GM21381 (cell line): ENCODE results near the gene ACP2.

Source experiments
- ATAC-seq: cut with Tn5 transposase; IDR thresholded peaks from one replicate; pipeline ENCODE4 v1.9.1; 2021; ENCODE audit warnings: mild to moderate bottlenecking, moderate library complexity; ENCODE audit not compliant: unreplicated experiment

Gene ACP2

DNA sequence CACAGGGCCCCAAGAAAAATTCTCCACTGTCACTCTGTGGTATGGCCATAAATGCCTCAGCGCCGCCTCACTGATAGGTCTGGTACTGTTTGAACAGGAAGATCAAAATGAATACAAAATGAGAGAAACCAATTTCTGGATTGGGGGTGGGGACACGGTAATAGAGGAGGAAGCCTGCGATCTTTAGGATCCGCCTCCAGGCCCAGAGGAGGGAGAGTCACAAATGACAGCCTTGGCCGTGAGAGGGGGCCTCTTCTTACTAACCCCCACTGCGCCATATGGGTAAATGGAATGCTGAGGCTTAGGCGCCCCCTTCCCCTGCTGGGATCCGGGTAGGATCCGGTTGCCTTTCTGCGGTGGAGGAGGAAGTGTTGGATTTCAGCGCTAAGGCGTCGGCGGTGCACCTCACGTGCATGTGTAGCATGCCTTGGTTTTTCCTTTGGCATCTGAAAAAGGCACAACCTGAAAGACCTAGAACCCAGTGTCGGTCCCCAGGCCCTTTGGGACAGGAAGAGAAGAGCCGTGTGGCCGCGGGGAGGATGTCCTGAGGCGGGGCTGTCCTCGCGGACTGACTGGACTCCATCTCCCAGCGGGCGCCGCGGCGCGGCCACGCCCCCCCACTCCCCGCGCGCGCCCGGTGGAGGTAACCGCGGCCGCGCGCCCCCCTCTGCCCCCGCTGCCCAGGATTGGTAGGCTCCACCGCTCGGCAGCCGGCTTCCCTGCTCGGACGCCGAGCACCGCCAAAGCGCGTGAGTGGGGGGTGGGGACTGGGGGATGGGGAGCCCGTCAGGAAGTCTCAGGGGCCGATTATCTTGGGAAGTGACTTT, 20.6 kb upstream of the ACP2 start:
- peak; percentile 43 for ATAC-seq

DNA sequence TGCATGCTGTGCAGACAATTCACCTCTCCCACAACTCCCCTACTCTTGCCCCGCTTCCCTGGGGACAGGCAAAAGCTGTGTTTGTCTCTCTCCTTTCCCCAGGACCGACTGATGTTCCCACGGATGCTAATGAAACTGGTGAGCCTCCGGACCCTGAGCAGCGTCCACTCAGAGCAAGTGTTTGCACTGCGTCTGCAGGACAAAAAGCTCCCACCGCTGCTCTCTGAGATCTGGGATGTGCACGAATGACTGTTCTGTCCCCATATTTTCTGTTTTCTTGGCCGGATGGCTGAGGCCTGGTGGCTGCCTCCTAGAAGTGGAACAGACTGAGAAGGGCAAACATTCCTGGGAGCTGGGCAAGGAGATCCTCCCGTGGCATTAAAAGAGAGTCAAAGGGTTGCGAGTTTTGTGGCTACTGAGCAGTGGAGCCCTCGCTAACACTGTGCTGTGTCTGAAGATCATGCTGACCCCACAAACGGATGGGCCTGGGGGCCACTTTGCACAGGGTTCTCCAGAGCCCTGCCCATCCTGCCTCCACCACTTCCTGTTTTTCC, 19.9 kb upstream of the ACP2 start:
- no peak for ATAC-seq

- no peak for ATAC-seq
These were observed 19.3 kb upstream of the ACP2 start for GRCh38 chr11:47267876-47268275.

GRCh38 chr11:47264521-47264920, 15.9 kb upstream of the ACP2 start:
- no peak for ATAC-seq

DNA sequence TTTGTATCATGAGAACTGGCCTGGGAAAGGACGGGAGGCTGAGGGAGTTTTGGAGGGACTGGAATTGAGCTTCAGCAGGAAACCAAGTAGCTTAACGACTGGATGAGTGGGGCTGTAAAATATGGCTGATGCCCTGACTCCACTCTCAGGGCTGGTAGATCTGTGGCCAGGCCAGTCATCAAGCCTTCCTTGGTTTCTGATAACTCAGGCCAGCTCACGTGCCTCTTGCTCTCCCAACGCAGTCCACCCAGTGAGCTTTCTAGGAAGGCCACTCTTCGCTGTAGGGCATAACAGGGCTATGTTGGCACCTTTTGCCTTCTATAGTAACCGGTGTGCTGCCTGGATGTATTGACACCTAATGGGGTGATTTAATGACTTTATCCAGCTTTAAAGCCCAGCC, 15.5 kb upstream of the ACP2 start:
- ATAC-seq = no peak

DNA sequence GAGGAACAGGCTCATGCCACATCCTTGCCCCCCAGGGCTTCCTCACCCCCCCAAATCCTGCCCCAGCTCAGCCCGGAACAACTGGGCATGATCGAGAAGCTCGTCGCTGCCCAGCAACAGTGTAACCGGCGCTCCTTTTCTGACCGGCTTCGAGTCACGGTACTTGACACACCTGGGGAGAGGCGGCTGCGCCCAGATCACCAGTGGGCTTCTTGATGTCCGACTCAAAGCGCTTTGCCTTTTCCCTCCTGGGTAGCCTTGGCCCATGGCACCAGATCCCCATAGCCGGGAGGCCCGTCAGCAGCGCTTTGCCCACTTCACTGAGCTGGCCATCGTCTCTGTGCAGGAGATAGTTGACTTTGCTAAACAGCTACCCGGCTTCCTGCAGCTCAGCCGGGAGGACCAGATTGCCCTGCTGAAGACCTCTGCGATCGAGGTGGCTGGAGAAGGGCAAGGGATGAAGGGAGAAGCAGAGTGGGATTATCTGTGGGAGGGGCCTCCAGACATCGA, 12.7 kb upstream of the ACP2 start:
- ATAC-seq = no peak

DNA sequence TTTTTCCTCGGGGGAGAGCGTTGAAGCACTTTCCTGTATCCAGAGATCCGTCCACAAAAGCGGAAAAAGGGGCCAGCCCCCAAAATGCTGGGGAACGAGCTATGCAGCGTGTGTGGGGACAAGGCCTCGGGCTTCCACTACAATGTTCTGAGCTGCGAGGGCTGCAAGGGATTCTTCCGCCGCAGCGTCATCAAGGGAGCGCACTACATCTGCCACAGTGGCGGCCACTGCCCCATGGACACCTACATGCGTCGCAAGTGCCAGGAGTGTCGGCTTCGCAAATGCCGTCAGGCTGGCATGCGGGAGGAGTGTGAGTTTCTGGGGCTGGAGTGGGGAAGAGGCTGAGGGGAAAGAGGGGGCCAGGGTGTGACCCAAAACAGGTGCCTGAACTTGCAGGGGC, 11.8 kb upstream of the ACP2 start:
- ATAC-seq = no peak

GRCh38 chr11:47259232-47259977, 10.8 kb upstream of the ACP2 start:
- no peak for ATAC-seq

GRCh38 chr11:47258317-47258902, 9.8 kb upstream of the ACP2 start:
- no peak for ATAC-seq

DNA sequence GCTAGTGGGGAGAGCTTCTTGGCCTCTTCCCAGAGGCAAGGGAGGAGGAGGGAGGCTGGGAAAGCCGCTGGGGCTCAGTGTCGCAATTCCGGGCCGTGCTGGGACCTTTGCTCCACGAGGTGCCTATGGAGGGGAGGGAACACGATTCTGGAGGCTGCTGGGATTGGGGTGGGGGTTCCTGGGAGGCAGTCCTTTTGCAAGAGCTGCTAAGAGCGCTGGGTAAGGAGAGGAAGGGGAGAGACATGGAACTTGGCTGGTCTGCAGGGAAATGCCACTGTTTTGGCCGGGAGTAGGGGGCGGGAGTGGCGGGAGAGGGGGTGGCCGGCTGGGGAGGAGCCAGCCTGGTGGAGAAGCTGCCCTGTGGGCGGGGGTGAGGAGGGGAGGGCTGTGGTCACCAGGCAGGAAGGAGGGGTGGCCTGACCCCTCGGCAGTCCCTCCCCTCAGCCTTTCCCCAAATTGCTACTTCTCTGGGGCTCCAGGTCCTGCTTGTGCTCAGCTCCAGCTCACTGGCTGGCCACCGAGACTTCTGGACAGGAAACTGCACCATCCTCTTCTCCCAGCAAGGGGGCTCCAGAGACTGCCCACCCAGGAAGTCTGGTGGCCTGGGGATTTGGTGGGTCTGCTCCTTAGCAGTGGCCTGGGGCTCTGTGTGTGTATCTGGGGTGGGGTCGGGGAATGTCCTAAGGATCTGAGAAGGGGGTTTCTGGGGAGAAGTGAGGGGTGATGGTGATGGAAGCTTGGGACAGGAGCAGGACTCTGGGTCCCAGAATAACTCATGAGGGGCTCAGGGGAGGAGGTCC, 9.1 kb upstream of the ACP2 start, which contains the start of gene NR1H3:
Gene NR1H3, plus strand, starts transcription at position 480 of the 800 bp plus-strand sequence. CDS start 1,221 bp downstream, outside the sequence.
- ATAC-seq = no peak

DNA sequence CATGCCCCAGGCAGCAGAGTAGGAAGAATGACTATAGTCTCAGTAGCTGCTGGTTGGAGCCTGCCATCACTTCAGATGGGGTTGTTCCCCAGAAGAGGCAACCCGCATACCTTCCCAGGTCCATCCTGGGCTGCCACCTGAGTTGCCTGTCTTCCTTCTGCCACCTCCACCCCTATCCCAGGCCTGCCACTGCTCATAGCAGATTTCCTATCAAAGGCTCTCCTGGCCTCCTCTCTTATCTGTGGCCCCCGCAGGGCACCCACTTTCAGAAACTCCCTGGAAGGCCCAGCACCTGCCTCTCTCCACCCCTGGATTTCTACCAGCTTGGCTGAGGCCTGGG, 8.5 kb upstream of the ACP2 start:
- ATAC-seq = no peak

- ATAC-seq = no peak
These were observed 7.8 kb upstream of the ACP2 start for GRCh38 chr11:47256374-47256773.

DNA sequence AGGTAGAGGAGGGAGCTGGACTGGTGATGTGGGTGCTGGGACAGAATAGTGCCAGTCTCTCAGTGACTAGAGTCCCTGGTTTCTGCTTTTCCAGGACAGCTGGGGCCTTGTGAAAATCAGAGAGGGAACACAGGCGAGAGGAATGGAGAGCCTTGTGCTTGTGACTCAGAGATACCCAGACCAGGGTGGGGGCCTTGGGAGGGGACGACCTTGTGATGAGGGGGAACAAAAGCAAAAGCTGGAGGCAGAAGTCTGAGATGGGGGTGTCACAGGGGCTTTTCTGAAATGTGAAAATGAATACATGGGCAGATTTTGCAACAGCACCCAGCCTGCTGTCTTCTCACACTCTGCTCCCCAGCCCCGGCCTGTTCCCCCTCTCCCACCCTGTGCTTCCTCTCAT, 5.8 kb upstream of the ACP2 start:
- ATAC-seq = no peak

- no peak for ATAC-seq
These were observed 5.0 kb upstream of the ACP2 start for GRCh38 chr11:47253660-47254059.

DNA sequence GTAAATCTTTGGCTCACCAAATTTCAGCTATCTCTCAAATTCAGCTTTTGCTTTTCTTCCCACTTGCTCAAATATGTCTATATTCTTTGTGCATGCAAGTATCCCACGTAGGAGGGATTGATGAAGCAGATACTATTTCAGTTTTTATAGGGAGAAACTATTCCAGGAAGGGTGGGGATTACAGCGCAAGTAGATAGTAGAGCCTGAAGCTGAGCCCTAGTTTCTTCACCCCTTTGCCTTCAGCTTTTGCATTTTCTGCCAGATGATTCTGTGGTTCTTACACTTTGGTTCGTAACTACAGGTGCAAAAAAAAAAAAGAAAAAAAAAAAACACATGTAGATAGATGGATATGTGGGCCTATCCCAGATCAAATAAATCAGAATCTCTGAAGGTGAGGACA, 3.1 kb upstream of the ACP2 start:
- ATAC-seq = no peak

GRCh38 chr11:47249378-47249715, 733 bp upstream of the ACP2 start:
- no peak for ATAC-seq

- ATAC-seq = peak; percentile 33
These were observed 330 bp downstream of the ACP2 start for GRCh38 chr11:47248304-47248663.

DNA sequence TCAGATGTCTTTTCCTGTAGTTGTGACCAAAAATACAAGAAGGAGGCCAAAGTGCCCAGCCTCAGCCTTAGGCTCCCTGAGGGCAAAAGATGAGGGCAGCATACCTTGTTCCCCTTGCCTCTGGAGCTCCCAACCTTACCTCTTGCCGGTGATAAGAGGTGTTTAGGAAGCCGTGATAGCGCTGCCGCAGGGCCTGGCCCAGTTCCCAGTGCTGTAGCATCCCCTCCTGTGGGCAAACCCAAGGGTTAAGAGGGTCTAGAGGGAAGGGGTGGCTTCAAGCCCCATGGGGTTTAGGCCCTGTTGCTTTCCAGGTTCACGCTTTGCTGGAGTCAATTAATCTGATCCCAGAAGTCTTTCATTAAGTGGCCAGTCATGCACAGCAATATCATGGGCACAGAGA, 1.1 kb downstream of the ACP2 start:
- no peak for ATAC-seq

- ATAC-seq = no peak
These were observed 2.8 kb downstream of the ACP2 start for GRCh38 chr11:47245611-47246357.
